ENCODE measurements around the gene HTRA1.

Gene HTRA1

GRCh38 chr10:122497241-122497640 is 35.9 kb downstream of the HTRA1 start:
- no peak overlapping the region for H3K9ac ChIP-seq (ENCODE audit: low read length)
- H3K4me3 ChIP-seq (ENCODE audit: insufficient read depth, low read length, poor library complexity, severe bottlenecking), result no peak overlapping the region
- H3K36me3 ChIP-seq (ENCODE audit: low read length), result no peaks in the 10 kb centered on the region
- no peaks in the 10 kb centered on the region for H4K20me1 ChIP-seq (ENCODE audit: low read depth, low read length)
- no peaks in the 10 kb centered on the region for H3K9me2 ChIP-seq (replicated peaks; ENCODE audit: insufficient read depth, low read length)
- H3K4me2 ChIP-seq (ENCODE audit: low read depth, low read length, poor library complexity, severe bottlenecking), result no peak overlapping the region
- H3K79me2 ChIP-seq (ENCODE audit: insufficient read depth, low read length), result no peaks in the 10 kb centered on the region
- H3F3A ChIP-seq (ENCODE audit: insufficient read depth), result no peaks in the 10 kb centered on the region
- H2AFZ ChIP-seq (ENCODE audit: low read depth, low read length, severe bottlenecking), result no peak overlapping the region
- no peaks in the 10 kb centered on the region for H3K27me3 ChIP-seq (ENCODE audit: low read length)
- H3K9me3 ChIP-seq (ENCODE audit: insufficient read depth, low read length), result no peaks in the 10 kb centered on the region
- H3K27ac ChIP-seq (ENCODE audit: low read depth, low read length), result no peak overlapping the region
- TF ChIP-seq EZH2phosphoT487 (conservative IDR thresholded peaks at IDR 0.05; ENCODE audit: low read length) (no peak), CTCF (IDR thresholded peaks at IDR 0.05; ENCODE audit: insufficient read depth, low read length, poor library complexity, severe bottlenecking) (no peak)

GRCh38 chr10:122498521-122498920 is 37.2 kb downstream of the HTRA1 start:
- Histone ChIP-seq H3K9me2 (replicated peaks; ENCODE audit: insufficient read depth, low read length) (no peaks in the 10 kb centered on the region), H3K9me3 (ENCODE audit: insufficient read depth, low read length) (no peaks in the 10 kb centered on the region), H3K27ac (ENCODE audit: low read depth, low read length) (no peak overlapping the region), H2AFZ (ENCODE audit: low read depth, low read length, severe bottlenecking) (no peak overlapping the region), H3K4me3 (ENCODE audit: insufficient read depth, low read length, poor library complexity, severe bottlenecking) (no peak overlapping the region), H4K20me1 (ENCODE audit: low read depth, low read length) (no peaks in the 10 kb centered on the region), H3K9ac (ENCODE audit: low read length) (no peak overlapping the region), H3K79me2 (ENCODE audit: insufficient read depth, low read length) (no peaks in the 10 kb centered on the region), H3K27me3 (ENCODE audit: low read length) (no peaks in the 10 kb centered on the region), H3F3A (ENCODE audit: insufficient read depth) (no peaks in the 10 kb centered on the region), H3K36me3 (ENCODE audit: low read length) (no peaks in the 10 kb centered on the region), H3K4me2 (ENCODE audit: low read depth, low read length, poor library complexity, severe bottlenecking) (no peak overlapping the region)
- TF ChIP-seq CTCF (IDR thresholded peaks at IDR 0.05; ENCODE audit: insufficient read depth, low read length, poor library complexity, severe bottlenecking), result no peak
- TF ChIP-seq EZH2phosphoT487 (conservative IDR thresholded peaks at IDR 0.05; ENCODE audit: low read length), result no peak

- Histone ChIP-seq H3K27me3 (ENCODE audit: low read length) (no peaks in the 10 kb centered on the region), H3F3A (ENCODE audit: insufficient read depth) (no peaks in the 10 kb centered on the region), H3K79me2 (ENCODE audit: insufficient read depth, low read length) (no peaks in the 10 kb centered on the region), H4K20me1 (ENCODE audit: low read depth, low read length) (no peaks in the 10 kb centered on the region), H3K4me2 (ENCODE audit: low read depth, low read length, poor library complexity, severe bottlenecking) (no peak overlapping the region), H3K36me3 (ENCODE audit: low read length) (no peaks in the 10 kb centered on the region), H3K9me2 (replicated peaks; ENCODE audit: insufficient read depth, low read length) (no peaks in the 10 kb centered on the region), H3K4me3 (ENCODE audit: insufficient read depth, low read length, poor library complexity, severe bottlenecking) (no peak overlapping the region), H3K9me3 (ENCODE audit: insufficient read depth, low read length) (no peaks in the 10 kb centered on the region), H3K9ac (ENCODE audit: low read length) (no peak overlapping the region), H3K27ac (ENCODE audit: low read depth, low read length) (no peak overlapping the region), H2AFZ (ENCODE audit: low read depth, low read length, severe bottlenecking) (no peak overlapping the region)
- TF ChIP-seq EZH2phosphoT487 (conservative IDR thresholded peaks at IDR 0.05; ENCODE audit: low read length) (no peak), CTCF (IDR thresholded peaks at IDR 0.05; ENCODE audit: insufficient read depth, low read length, poor library complexity, severe bottlenecking) (no peak)
These were observed 37.7 kb downstream of the HTRA1 start for GRCh38 chr10:122499012-122499411.

All from SU-DHL-6 (cell line).